ENCODE measurements around the gene TALDO1. TPM values are rescaled to one million over a fixed set of nuclear protein-coding genes. Genes with fewer than 3 reads are reported as not detected.

Gene TALDO1
- total RNA-seq, 2 donors from 2014 or later: 124 to 285 TPM

- TF ChIP-seq CTCF (IDR thresholded peaks at IDR 0.05) (no peak), POLR2A (IDR thresholded peaks at IDR 0.05) (no peak), POLR2AphosphoS5 (IDR thresholded peaks at IDR 0.05) (no peak)
- Histone ChIP-seq H3K4me1 (replicated peaks) (peaks cover 11% of the 10 kb centered on the region), H3K27ac (no peak overlapping the region), H3K4me3 (no peak overlapping the region), H3K9me3 (no peaks in the 10 kb centered on the region), H3K27me3 (replicated peaks; ENCODE audit: insufficient read depth) (no peaks in the 10 kb centered on the region), H3K36me3 (no peaks in the 10 kb centered on the region)
- intact Hi-C loops (cut with DNase I): no loop called here
- 72% methylated on average over 16 of the region's 28 CpGs for WGBS
- no peak for DNase-seq (ENCODE audit: low spot score)
Measured at GRCh38 chr11:721247-721740, 26.0 kb upstream of the TALDO1 start.

- Histone ChIP-seq H3K4me3 (no peak overlapping the region), H3K27ac (no peak overlapping the region), H3K27me3 (replicated peaks; ENCODE audit: insufficient read depth) (no peaks in the 10 kb centered on the region), H3K36me3 (no peaks in the 10 kb centered on the region), H3K9me3 (no peaks in the 10 kb centered on the region), H3K4me1 (replicated peaks) (peaks cover 13% of the 10 kb centered on the region)
- WGBS: 51% methylated on average over 25 of the region's 33 CpGs
- intact Hi-C loops (cut with DNase I): loop anchor here (2.0 kb wide), 1 partner anchor 165 kb away; no protein-coding TSS in a partner anchor
- DNase-seq (ENCODE audit: low spot score): no peak
- TF ChIP-seq CTCF (IDR thresholded peaks at IDR 0.05) (no peak), POLR2A (IDR thresholded peaks at IDR 0.05) (no peak), POLR2AphosphoS5 (IDR thresholded peaks at IDR 0.05) (no peak)
Measured at GRCh38 chr11:721741-722345, 25.4 kb upstream of the TALDO1 start.

- TF ChIP-seq POLR2AphosphoS5 (IDR thresholded peaks at IDR 0.05) (no peak), CTCF (IDR thresholded peaks at IDR 0.05) (no peak), POLR2A (IDR thresholded peaks at IDR 0.05) (no peak)
- no peak overlapping the region for H3K27ac ChIP-seq
- intact Hi-C loops (cut with DNase I): loop anchor here (2.0 kb wide), 1 partner anchor 166 kb away; no protein-coding TSS in a partner anchor
- WGBS: 74% methylated on average over 20 of the region's 20 CpGs
- no peaks in the 10 kb centered on the region for H3K27me3 ChIP-seq (replicated peaks; ENCODE audit: insufficient read depth)
- H3K36me3 ChIP-seq: no peaks in the 10 kb centered on the region
- H3K4me3 ChIP-seq: no peak overlapping the region
- H3K9me3 ChIP-seq: no peaks in the 10 kb centered on the region
- H3K4me1 ChIP-seq (replicated peaks): peaks cover 13% of the 10 kb centered on the region
- DNase-seq (ENCODE audit: low spot score): no peak
Measured at GRCh38 chr11:722346-722811, 24.9 kb upstream of the TALDO1 start.

GRCh38 chr11:723120-723883 is 24.0 kb upstream of the TALDO1 start:
- no peaks in the 10 kb centered on the region for H3K36me3 ChIP-seq
- no peak overlapping the region for H3K4me3 ChIP-seq
- H3K27me3 ChIP-seq (replicated peaks; ENCODE audit: insufficient read depth): no peaks in the 10 kb centered on the region
- no peaks in the 10 kb centered on the region for H3K9me3 ChIP-seq
- intact Hi-C loops (cut with DNase I): loop anchor here (2.0 kb wide), 1 partner anchor 167 kb away; no protein-coding TSS in a partner anchor
- no peak overlapping the region for H3K27ac ChIP-seq
- DNase-seq (ENCODE audit: low spot score): no peak
- H3K4me1 ChIP-seq (replicated peaks): peaks cover 13% of the 10 kb centered on the region
- no peak for TF ChIP-seq POLR2A (IDR thresholded peaks at IDR 0.05)
- peak; percentile 25 for TF ChIP-seq POLR2AphosphoS5 (IDR thresholded peaks at IDR 0.05)
- TF ChIP-seq CTCF (IDR thresholded peaks at IDR 0.05): peak; percentile 31 to 78 (median 72)
- WGBS: 45% methylated on average over 8 of the region's 8 CpGs

All from prostate gland (tissue), 2 donors.